CD14-positive monocyte (primary cell): ENCODE data around the gene MAPKAPK3. TPM values are rescaled to one million over a fixed set of nuclear protein-coding genes. Genes with fewer than 3 reads are reported as not detected.
A peak's percentile ranks its signal among the peaks of the same experiment; 100 is the strongest.

Source experiments
- DNase-seq, 3 donors: peaks; one replicate each; pipeline ENCODE4 v3.0.0-alpha.2; 2011 to 2022
- H2AFZ ChIP-seq: 2 replicates; pipeline ENCODE4 v1.6.0; 2012; ENCODE audit warnings: mild to moderate bottlenecking, low read depth, low read length, inconsistent platforms; ENCODE audit not compliant: insufficient read depth, poor library complexity, severe bottlenecking
- H3K27ac ChIP-seq, 2 donors: 1 replicate in 1 of 2; 2 replicates in 1 of 2; pipeline ENCODE4 v1.5.1; 2012 to 2013; ENCODE audit warnings: low read length in 2 of 2, control low read depth in 1 of 2, inconsistent platforms in 1 of 2, low read depth in 1 of 2, mild to moderate bottlenecking in 1 of 2
- H3K27me3 ChIP-seq, 2 donors: one replicate each; pipeline versions ENCODE4 v1.6.0 to v1.6.1; 2011 to 2013; ENCODE audit warnings: low read length in 2 of 2; ENCODE audit not compliant: control insufficient read depth in 2 of 2, insufficient read depth in 2 of 2
- H3K36me3 ChIP-seq, 2 donors: replicated peaks in 1 of 2; 1 replicate in 1 of 2; 2 replicates in 1 of 2; pipeline versions ENCODE4 v1.5.1 to v1.6.1; 2012 to 2013; ENCODE audit warnings: low read length in 2 of 2, control low read depth in 1 of 2, inconsistent platforms in 1 of 2, mild to moderate bottlenecking in 1 of 2; ENCODE audit not compliant: insufficient read depth in 2 of 2, control insufficient read depth in 1 of 2
- H3K4me1 ChIP-seq, 2 donors: 1 replicate in 1 of 2; 2 replicates in 1 of 2; pipeline versions ENCODE4 v1.5.1 to v1.6.1; 2012 to 2013; ENCODE audit warnings: low read length in 2 of 2, control low read depth in 1 of 2, inconsistent platforms in 1 of 2, mild to moderate bottlenecking in 1 of 2, moderate library complexity in 1 of 2; ENCODE audit not compliant: insufficient read depth in 2 of 2, control insufficient read depth in 1 of 2
- H3K4me2 ChIP-seq: replicated peaks from 2 replicates; pipeline ENCODE3; 2012; ENCODE audit warnings: low read length, moderate library complexity, mild to moderate bottlenecking; ENCODE audit not compliant: poor library complexity, severe bottlenecking; ENCODE audit errors: extremely low read depth
- H3K4me3 ChIP-seq, 3 experiments: fragments of 200-600 bp in 1 of 3; sonication (generic) in 1 of 3; replicated peaks in 1 of 3; 1 replicate in 2 of 3; 2 replicates in 1 of 3; pipeline ENCODE4 v1.5.1; 2011 to 2013; ENCODE audit warnings: low read length in 3 of 3, mild to moderate bottlenecking in 3 of 3, control low read depth in 2 of 3, low read depth in 2 of 3, inconsistent platforms in 1 of 3, moderate library complexity in 1 of 3
- H3K79me2 ChIP-seq: 2 replicates; pipeline ENCODE4 v1.6.0; 2012; ENCODE audit warnings: mild to moderate bottlenecking, control low read depth, inconsistent platforms, low read length, moderate library complexity; ENCODE audit not compliant: insufficient read depth
- H3K9ac ChIP-seq: 2 replicates; pipeline ENCODE4 v1.6.0; 2017; ENCODE audit warnings: low read length, mild to moderate bottlenecking; ENCODE audit not compliant: insufficient read depth, poor library complexity, severe bottlenecking
- H3K9me3 ChIP-seq, 2 donors: replicated peaks in 1 of 2; 1 replicate in 1 of 2; 2 replicates in 1 of 2; pipeline versions ENCODE4 v1.5.1 to v1.6.1; 2012 to 2013; ENCODE audit warnings: low read length in 2 of 2, control low read depth in 1 of 2; ENCODE audit not compliant: control insufficient read depth in 1 of 2, insufficient read depth in 1 of 2
- H4K20me1 ChIP-seq: 2 replicates; pipeline ENCODE4 v1.6.0; 2012; ENCODE audit warnings: mild to moderate bottlenecking, low read length, control low read depth, moderate library complexity; ENCODE audit not compliant: insufficient read depth
- H3K27ac Mint-ChIP-seq, 7 donors: one replicate each; pipeline ENCODE4 v1.8.0; 2020; ENCODE audit warnings: mild to moderate bottlenecking in 7 of 7, mixed read lengths in 7 of 7, moderate library complexity in 6 of 7, inconsistent platforms in 2 of 7
- H3K27me3 Mint-ChIP-seq, 3 donors: one replicate each; pipeline ENCODE4 v1.8.0; 2021 to 2022; ENCODE audit warnings: low read depth in 3 of 3, mild to moderate bottlenecking in 3 of 3, mixed read lengths in 3 of 3, moderate library complexity in 3 of 3, inconsistent platforms in 1 of 3
- H3K36me3 Mint-ChIP-seq, 2 donors: one replicate each; pipeline ENCODE4 v1.8.0; 2020; ENCODE audit warnings: mixed read lengths in 2 of 2, inconsistent platforms in 1 of 2, mild to moderate bottlenecking in 1 of 2
- H3K4me1 Mint-ChIP-seq: one replicate; pipeline ENCODE4 v1.8.0; 2020; ENCODE audit warnings: mild to moderate bottlenecking, mixed read lengths
- H3K4me3 Mint-ChIP-seq, 2 donors: one replicate each; pipeline ENCODE4 v1.8.0; 2020; ENCODE audit warnings: mild to moderate bottlenecking in 2 of 2, mixed read lengths in 2 of 2, moderate library complexity in 1 of 2
- H3K9me3 Mint-ChIP-seq, 7 donors: one replicate each; pipeline ENCODE4 v1.8.0; 2020 to 2022; ENCODE audit warnings: mixed read lengths in 7 of 7, mild to moderate bottlenecking in 6 of 7, moderate library complexity in 6 of 7, inconsistent platforms in 2 of 7
- WGBS: methylation state at CpG from one replicate; pipeline ENCODE4 v1.1.5; 2013; ENCODE audit warnings: missing lambda C conversion rate; ENCODE audit not compliant: insufficient coverage; 5-methylcytosine and 5-hydroxymethylcytosine counted together
- intact Hi-C, 2 donors: fragments of 100-400 bp; cut with micrococcal nuclease; formaldehyde crosslinking; loops; one replicate each; pipeline versions ENCODE4 v1.15.0 to v1.15.1; 2023
- polyA plus RNA-seq, 3 donors: library from polyadenylated mRNA; depleted of rRNA in 1 of 3; unstranded in 2 of 3; stranded (reverse) in 1 of 3; fragments of 300-500 nt in 2 of 3; fragments of >200 nt in 1 of 3; fragmentation: Illumina TruSeq in 2 of 3; gene quantifications; 1 replicate in 2 of 3; 2 replicates in 1 of 3; pipeline ENCODE4 v1.2.3, GENCODE V29; 2012 to 2021
- TF ChIP-seq, protein P1 (sequence below): fragments of 200-600 bp; IDR thresholded peaks from one replicate; pipeline ENCODE4 v1.8.0; 2022; ENCODE audit warnings: antibody characterized with exemption, mild to moderate bottlenecking

The MAPKAPK3 gene
- polyA plus RNA-seq, 3 donors: 173 to 252 (median 201) TPM

DNA sequence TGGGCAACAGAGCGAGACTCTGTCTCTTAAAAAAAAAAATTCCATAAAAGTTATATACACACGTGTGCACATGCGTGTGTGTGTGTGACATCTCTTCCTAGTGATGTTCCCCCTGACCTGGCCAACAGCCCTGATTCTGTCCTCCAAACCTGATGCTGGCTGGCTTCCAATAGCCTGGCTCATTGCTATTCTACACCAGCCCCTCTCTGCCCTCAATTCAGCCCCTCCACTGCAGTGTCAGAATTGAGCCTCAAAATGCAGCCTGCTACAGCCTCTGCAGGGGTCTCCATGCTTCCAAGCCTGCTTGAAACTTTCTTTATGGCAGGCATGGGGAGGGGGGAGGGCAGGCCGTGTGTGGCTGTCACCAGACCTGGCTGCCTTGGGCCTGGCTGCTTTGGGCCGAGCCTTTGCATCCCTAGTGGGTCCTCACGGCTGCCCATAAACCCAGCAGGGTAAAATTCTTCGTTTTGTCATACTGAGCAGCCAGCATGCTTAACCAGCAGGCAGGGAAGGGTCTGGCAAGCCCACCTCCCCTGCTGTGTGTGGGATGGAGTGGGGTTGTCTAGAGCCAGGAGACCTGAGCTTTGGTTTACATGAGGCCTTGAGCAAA, 35.1 kb downstream of the MAPKAPK3 start:
- intact Hi-C loops: loop anchor here in 1 of 2 donors (10.0 kb wide), 1 partner anchor 77 kb away; no protein-coding TSS in a partner anchor
- Mint-ChIP-seq H3K9me3 (no peaks in the 10 kb centered on the region), H3K27me3 (peaks cover 0 to 10% (median 2%) of the 10 kb centered on the region in 3 donors), H3K36me3 (peaks cover 35 to 36% of the 10 kb centered on the region in 2 donors), H3K4me3 (no peak overlapping the region), H3K27ac (peak overlapping the region in 2 of 7 donors; percentile 55 to 73), H3K4me1 (peaks cover 22% of the 10 kb centered on the region)
- peaks cover 26 to 36% of the 10 kb centered on the region in 2 donors for H3K36me3 ChIP-seq
- H3K27ac ChIP-seq: peak overlapping the region in 1 of 2 donors; percentile 17
- H4K20me1 ChIP-seq: peaks cover 89% of the 10 kb centered on the region
- TF ChIP-seq, protein P1, sequence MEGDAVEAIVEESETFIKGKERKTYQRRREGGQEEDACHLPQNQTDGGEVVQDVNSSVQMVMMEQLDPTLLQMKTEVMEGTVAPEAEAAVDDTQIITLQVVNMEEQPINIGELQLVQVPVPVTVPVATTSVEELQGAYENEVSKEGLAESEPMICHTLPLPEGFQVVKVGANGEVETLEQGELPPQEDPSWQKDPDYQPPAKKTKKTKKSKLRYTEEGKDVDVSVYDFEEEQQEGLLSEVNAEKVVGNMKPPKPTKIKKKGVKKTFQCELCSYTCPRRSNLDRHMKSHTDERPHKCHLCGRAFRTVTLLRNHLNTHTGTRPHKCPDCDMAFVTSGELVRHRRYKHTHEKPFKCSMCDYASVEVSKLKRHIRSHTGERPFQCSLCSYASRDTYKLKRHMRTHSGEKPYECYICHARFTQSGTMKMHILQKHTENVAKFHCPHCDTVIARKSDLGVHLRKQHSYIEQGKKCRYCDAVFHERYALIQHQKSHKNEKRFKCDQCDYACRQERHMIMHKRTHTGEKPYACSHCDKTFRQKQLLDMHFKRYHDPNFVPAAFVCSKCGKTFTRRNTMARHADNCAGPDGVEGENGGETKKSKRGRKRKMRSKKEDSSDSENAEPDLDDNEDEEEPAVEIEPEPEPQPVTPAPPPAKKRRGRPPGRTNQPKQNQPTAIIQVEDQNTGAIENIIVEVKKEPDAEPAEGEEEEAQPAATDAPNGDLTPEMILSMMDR: no peak
- H2AFZ ChIP-seq: no peak overlapping the region
- no peaks in the 10 kb centered on the region for H3K79me2 ChIP-seq
- no peak for DNase-seq
- H3K4me1 ChIP-seq: peaks cover 8 to 15% of the 10 kb centered on the region in 2 donors
- no peak overlapping the region for H3K4me3 ChIP-seq
- H3K9ac ChIP-seq: no peak overlapping the region
- 84% methylated on average over 7 of the region's 7 CpGs for WGBS
- no peak overlapping the region for H3K4me2 ChIP-seq
- no peaks in the 10 kb centered on the region for H3K9me3 ChIP-seq
- H3K27me3 ChIP-seq: no peaks in the 10 kb centered on the region

DNA sequence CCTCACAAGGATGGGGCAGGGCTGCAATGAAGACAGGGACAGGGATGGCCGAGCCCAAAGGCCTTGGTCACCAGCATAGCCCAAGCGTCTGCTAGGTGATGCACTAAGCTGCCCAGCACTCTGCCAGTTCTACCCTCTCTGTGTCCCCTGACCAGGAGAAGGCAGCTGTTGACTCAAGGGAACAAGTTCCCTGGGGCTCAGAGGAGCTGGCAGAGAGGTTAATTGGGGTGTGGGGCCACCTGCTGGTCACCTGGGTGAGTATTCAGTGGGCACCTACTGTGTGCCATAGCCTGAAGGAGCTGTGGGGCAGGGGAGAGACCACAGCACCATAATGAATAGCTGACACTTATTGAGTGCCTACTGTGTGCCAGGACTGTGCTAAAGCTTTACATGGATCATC, 35.8 kb downstream of the MAPKAPK3 start:
- H3K9me3 Mint-ChIP-seq: no peaks in the 10 kb centered on the region
- peaks cover 28 to 29% of the 10 kb centered on the region in 2 donors for H3K36me3 Mint-ChIP-seq
- DNase-seq: peak in 2 of 3 donors; percentile 47 to 50
- Histone ChIP-seq H3K9me3 (no peaks in the 10 kb centered on the region), H3K27ac (no peak overlapping the region), H3K4me3 (no peak overlapping the region), H3K4me2 (no peak overlapping the region), H3K4me1 (peaks cover 8 to 15% of the 10 kb centered on the region in 2 donors), H4K20me1 (peaks cover 89% of the 10 kb centered on the region), H3K36me3 (peaks cover 19 to 30% of the 10 kb centered on the region in 2 donors), H3K79me2 (no peaks in the 10 kb centered on the region), H2AFZ (no peak overlapping the region), H3K9ac (no peak overlapping the region), H3K27me3 (no peaks in the 10 kb centered on the region)
- intact Hi-C loops: loop anchor here in 1 of 2 donors (10.0 kb wide), 1 partner anchor 78 kb away; no protein-coding TSS in a partner anchor
- H3K4me1 Mint-ChIP-seq: peaks cover 22% of the 10 kb centered on the region
- H3K27me3 Mint-ChIP-seq: peaks cover 0 to 10% (median 2%) of the 10 kb centered on the region in 3 donors
- TF ChIP-seq, protein P1: peak; percentile 50
- WGBS: 91% methylated on average over 2 of the region's 2 CpGs
- no peak overlapping the region for H3K4me3 Mint-ChIP-seq
- H3K27ac Mint-ChIP-seq: no peak overlapping the region
